ENCODE results near the gene RAC2. TPM values are rescaled to one million over a fixed set of nuclear protein-coding genes. Genes with fewer than 3 reads are reported as not detected.

Gene RAC2
- total and polyA plus RNA-seq, 2 of the 8 experiments (the other 6 are each of a cell fraction or from before 2014, with no cell fraction given) = 2.3 to 4.3 TPM

DNA sequence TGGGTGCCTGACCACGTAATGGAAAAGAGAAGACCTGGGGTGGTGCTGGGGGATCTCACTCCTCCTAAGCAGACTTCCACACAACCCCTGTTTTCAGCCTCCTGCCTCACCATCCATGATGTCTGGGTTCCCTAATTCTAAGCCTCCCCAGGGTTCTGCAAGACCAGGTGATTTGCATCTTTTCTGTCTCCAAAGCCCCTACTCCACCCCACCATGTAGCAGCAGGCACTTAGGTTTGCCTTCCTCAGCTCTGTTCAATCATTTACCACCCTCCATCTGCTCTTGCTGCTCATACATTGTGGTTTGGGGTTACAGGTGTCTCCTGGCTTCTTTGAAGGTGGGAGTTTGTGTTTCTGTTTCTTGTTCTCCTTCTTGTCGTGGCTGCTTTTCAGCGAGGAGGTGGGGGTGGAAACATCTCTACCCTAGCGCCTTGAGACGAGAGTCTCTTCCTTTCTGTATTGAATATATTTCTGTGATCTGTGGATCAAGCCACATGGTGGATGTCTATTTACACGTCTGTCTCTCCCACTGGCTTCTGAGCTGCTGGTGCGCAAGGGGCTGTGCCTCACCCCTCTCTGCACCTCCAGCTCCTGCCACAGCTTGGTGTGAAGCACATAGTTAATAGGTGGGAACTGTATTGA lies 25.2 kb downstream of the RAC2 start:
- no peak overlapping the region for H3K4me2 ChIP-seq (ENCODE audit: insufficient read depth in 1 of 2, low read depth in 2 of 2, low read length in 2 of 2)
- no peak overlapping the region for H2AK5ac ChIP-seq (ENCODE audit: low read depth, low read length)
- H2BK20ac ChIP-seq (ENCODE audit: low read length) = no peak overlapping the region
- CTCF ChIA-PET (ENCODE audit: partially characterized antibody) = interaction anchor here (1.2 to 4.5 kb wide), 3 partner anchors 27 to 92 kb away, joined by 3 to 26 read pairs (median 3); no protein-coding TSS in a partner anchor
- no peak overlapping the region for H2AFZ ChIP-seq (ENCODE audit: low read length)
- H2BK15ac ChIP-seq (ENCODE audit: low read length) = no peak overlapping the region
- no peak overlapping the region for H3K4ac ChIP-seq (replicated peaks; ENCODE audit: insufficient read length, low read depth, low read length)
- no peak overlapping the region for H3K23ac ChIP-seq (ENCODE audit: insufficient read length)
- FAIRE-seq (no peak), DNase-seq (ENCODE audit: low read depth in 1 of 2, low spot score in 2 of 2) (no peak)
- H2BK12ac ChIP-seq (ENCODE audit: low read depth, low read length) = no peak overlapping the region
- no peaks in the 10 kb centered on the region for H3K23me2 ChIP-seq (ENCODE audit: low read depth, low read length)
- no peaks in the 10 kb centered on the region for H3K36me3 ChIP-seq (ENCODE audit: control insufficient read depth in 2 of 4, insufficient read depth in 4 of 4, low read length in 3 of 4)
- no peak overlapping the region for H3K56ac ChIP-seq (replicated peaks; ENCODE audit: insufficient read length, low read depth, low read length)
- no peaks in the 10 kb centered on the region for H4K20me1 ChIP-seq (replicated peaks in 1 of 2; ENCODE audit: control insufficient read depth in 1 of 2, insufficient read depth in 2 of 2, low read length in 2 of 2)
- H3K9ac ChIP-seq (replicated peaks in 1 of 4; ENCODE audit: extremely low read depth in 1 of 4, low read depth in 3 of 4, low read length in 3 of 4) = no peak overlapping the region
- H2BK120ac ChIP-seq (replicated peaks; ENCODE audit: low read depth, low read length) = no peak overlapping the region
- no peak overlapping the region for H3K18ac ChIP-seq (ENCODE audit: extremely low read depth, low read length)
- H3K27me3 ChIP-seq (replicated peaks in 1 of 4; ENCODE audit: control insufficient read depth in 3 of 4, extremely low read depth in 1 of 4, insufficient read depth in 3 of 4, low read length in 3 of 4) = peaks cover 0 to 1% (median 0%) of the 10 kb centered on the region in 4 experiments; a peak in 3 of 7 replicates
- H3K27ac ChIP-seq (ENCODE audit: low read depth, low read length) = no peak overlapping the region
- no peak overlapping the region for H3K4me3 ChIP-seq (ENCODE audit: extremely low read depth in 1 of 4, insufficient read depth in 2 of 4, low read depth in 3 of 4, low read length in 4 of 4)
- no peaks in the 10 kb centered on the region for H3K4me1 ChIP-seq (replicated peaks in 1 of 4; ENCODE audit: control insufficient read depth in 3 of 4, insufficient read depth in 4 of 4, low read length in 3 of 4)
- no peak overlapping the region for H4K91ac ChIP-seq (replicated peaks; ENCODE audit: insufficient read length, low read length)
- POLR2A ChIA-PET (ENCODE audit: partially characterized antibody) = no interaction called here
- H3K79me1 ChIP-seq (ENCODE audit: low read depth, low read length) = no peaks in the 10 kb centered on the region
- no peak overlapping the region for H3K14ac ChIP-seq (ENCODE audit: insufficient read length)
- no peak overlapping the region for H2BK5ac ChIP-seq (ENCODE audit: low read depth, low read length)
- H4K8ac ChIP-seq (ENCODE audit: extremely low read depth, insufficient read depth, low read length) = no peak overlapping the region
- H3K9me3 ChIP-seq (ENCODE audit: insufficient read depth in 2 of 2, low read depth in 1 of 2, low read length in 1 of 2) = no peaks in the 10 kb centered on the region; a peak in 1 of 4 replicates
- no peak overlapping the region for H4K5ac ChIP-seq (ENCODE audit: insufficient read length, low read depth, low read length)
- 82% methylated on average over 7 of the region's 7 CpGs; no CpG with 5 or more reads in 1 of the 2 experiments for WGBS, 2 experiments (ENCODE audit: extremely low coverage in 1 of 2, insufficient coverage in 1 of 2, insufficient read length in 1 of 2, insufficient replicate concordance in 2 of 2, low coverage in 1 of 2, low lambda C conversion rate in 2 of 2, missing lambda C conversion rate in 1 of 2)
- no peaks in the 10 kb centered on the region for H3K79me2 ChIP-seq (ENCODE audit: control insufficient read depth in 1 of 2, insufficient read depth in 2 of 2, low read length in 2 of 2)
- TF ChIP-seq EGR1 (IDR thresholded peaks at IDR 0.05; ENCODE audit: borderline replicate concordance, low read depth, low read length) (no peak), RAD21 (IDR thresholded peaks at IDR 0.05 in 1 of 2, conservative IDR thresholded peaks at IDR 0.05 in 1 of 2; ENCODE audit: low read depth in 2 of 2, low read length in 2 of 2) (no peak), SIX5 (IDR thresholded peaks at IDR 0.05; ENCODE audit: low read depth, low read length) (no peak), POLR2A (IDR thresholded peaks at IDR 0.05; ENCODE audit: control extremely low read depth in 1 of 2, low read depth in 2 of 2, low read length in 2 of 2) (no peak), RNF2 (IDR thresholded peaks at IDR 0.05; ENCODE audit: borderline replicate concordance, low read depth, low read length, missing control alignments, poor library complexity, severe bottlenecking) (no peak), CBX8 (IDR thresholded peaks at IDR 0.05; ENCODE audit: borderline replicate concordance, low read depth, low read length) (no peak), KDM4A (IDR thresholded peaks at IDR 0.05; ENCODE audit: low read depth, low read length, severe bottlenecking) (no peak), BACH1 (IDR thresholded peaks at IDR 0.05; ENCODE audit: low read length) (no peak), FOSL1 (IDR thresholded peaks at IDR 0.05; ENCODE audit: insufficient read depth, low read depth, low read length) (no peak)
- TF ChIP-seq, protein P1, sequence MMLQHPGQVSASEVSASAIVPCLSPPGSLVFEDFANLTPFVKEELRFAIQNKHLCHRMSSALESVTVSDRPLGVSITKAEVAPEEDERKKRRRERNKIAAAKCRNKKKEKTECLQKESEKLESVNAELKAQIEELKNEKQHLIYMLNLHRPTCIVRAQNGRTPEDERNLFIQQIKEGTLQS (IDR thresholded peaks at IDR 0.05; ENCODE audit: insufficient read depth, low read depth, low read length) = no peak
- TF ChIP-seq, protein P2, sequence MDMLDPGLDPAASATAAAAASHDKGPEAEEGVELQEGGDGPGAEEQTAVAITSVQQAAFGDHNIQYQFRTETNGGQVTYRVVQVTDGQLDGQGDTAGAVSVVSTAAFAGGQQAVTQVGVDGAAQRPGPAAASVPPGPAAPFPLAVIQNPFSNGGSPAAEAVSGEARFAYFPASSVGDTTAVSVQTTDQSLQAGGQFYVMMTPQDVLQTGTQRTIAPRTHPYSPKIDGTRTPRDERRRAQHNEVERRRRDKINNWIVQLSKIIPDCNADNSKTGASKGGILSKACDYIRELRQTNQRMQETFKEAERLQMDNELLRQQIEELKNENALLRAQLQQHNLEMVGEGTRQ (IDR thresholded peaks at IDR 0.05; ENCODE audit: low read length) = no peak
